Muscle of arm (tissue), 12 donors: ENCODE data around the gene EMC8. TPM values are rescaled to one million over a fixed set of nuclear protein-coding genes. Genes with fewer than 3 reads are reported as not detected.
"Not testable (repeated sequence)": the region's sequence is repeated elsewhere in the genome, so short reads cannot be mapped to it uniquely, and the experiment has no call there.

Experiments used
- DNase-seq: peaks from one replicate; pipeline ENCODE4 v3.0.0-alpha.2; 2013
- polyA plus RNA-seq, 12 donors: library from polyadenylated mRNA; unstranded; fragments of 120-200 nt; gene quantifications; one replicate each; pipeline ENCODE4 v1.2.1, GENCODE V29; 2013; ENCODE audit not compliant: insufficient read length in 12 of 12

The EMC8 gene
- polyA plus RNA-seq, 12 donors, result 15.3 to 31.5 (median 18.9) TPM; not detected in 1

GRCh38 chr16:85819771-85820170 lies 20.4 kb upstream of the EMC8 start:
- DNase-seq, result no peak

GRCh38 chr16:85819245-85819644 lies 19.9 kb upstream of the EMC8 start:
- peak; percentile 61 for DNase-seq

GRCh38 chr16:85817195-85817594 lies 17.9 kb upstream of the EMC8 start:
- not testable (repeated sequence) for DNase-seq

- no peak for DNase-seq
These were observed 16.8 kb upstream of the EMC8 start for GRCh38 chr16:85816159-85816558.

- no peak for DNase-seq
These were observed 13.7 kb upstream of the EMC8 start for GRCh38 chr16:85812811-85813700.

GRCh38 chr16:85812031-85812807 lies 12.9 kb upstream of the EMC8 start:
- DNase-seq, result no peak

GRCh38 chr16:85810742-85811115 lies 11.4 kb upstream of the EMC8 start:
- DNase-seq, result no peak

- DNase-seq, result no peak
These were observed 10.9 kb upstream of the EMC8 start for GRCh38 chr16:85810097-85810741.

- DNase-seq, result no peak
These were observed 10.3 kb upstream of the EMC8 start for GRCh38 chr16:85809645-85810044.

- DNase-seq, result no peak
These were observed 9.6 kb upstream of the EMC8 start for GRCh38 chr16:85808926-85809325.

- not testable (repeated sequence) for DNase-seq
These were observed 8.8 kb upstream of the EMC8 start for GRCh38 chr16:85808104-85808503.

GRCh38 chr16:85807340-85807739 lies 8.0 kb upstream of the EMC8 start:
- DNase-seq, result not testable (repeated sequence)

GRCh38 chr16:85806539-85806938 lies 7.2 kb upstream of the EMC8 start:
- DNase-seq, result no peak

- no peak for DNase-seq
These were observed 6.2 kb upstream of the EMC8 start for GRCh38 chr16:85805442-85806045.

- DNase-seq, result no peak
These were observed 4.2 kb upstream of the EMC8 start for GRCh38 chr16:85803570-85803969.

- no peak for DNase-seq
These were observed 951 bp upstream of the EMC8 start for GRCh38 chr16:85800321-85800669.

- DNase-seq, result peak; percentile 13
These were observed 345 bp downstream of the EMC8 start for GRCh38 chr16:85798901-85799496.

- DNase-seq, result no peak
These were observed 1.0 kb downstream of the EMC8 start for GRCh38 chr16:85798283-85798776.

GRCh38 chr16:85796599-85796998 lies 2.7 kb downstream of the EMC8 start:
- no peak for DNase-seq

- no peak for DNase-seq
These were observed 3.2 kb downstream of the EMC8 start for GRCh38 chr16:85796152-85796551.

GRCh38 chr16:85794696-85795095 lies 4.6 kb downstream of the EMC8 start:
- no peak for DNase-seq
